Measurements from ENCODE around the gene FAM76B.

Gene FAM76B

GRCh38 chr11:95778699-95779098, 10.9 kb downstream of the FAM76B start:
- TF ChIP-seq ZNF274 (IDR thresholded peaks at IDR 0.05; ENCODE audit: low read depth, low read length), result no peak
- no peak overlapping the region for H3K4me3 ChIP-seq (ENCODE audit: low read length)

- TF ChIP-seq ZNF274 (IDR thresholded peaks at IDR 0.05; ENCODE audit: low read depth, low read length), result no peak
- no peak overlapping the region for H3K4me3 ChIP-seq (ENCODE audit: low read length)
Observed at GRCh38 chr11:95776859-95777258, 12.7 kb downstream of the FAM76B start.

- no peak overlapping the region for H3K4me3 ChIP-seq (ENCODE audit: low read length)
- no peak for TF ChIP-seq ZNF274 (IDR thresholded peaks at IDR 0.05; ENCODE audit: low read depth, low read length)
Observed at GRCh38 chr11:95768521-95768920, 21.1 kb downstream of the FAM76B start.

GRCh38 chr11:95767498-95767897, 22.1 kb downstream of the FAM76B start:
- no peak for TF ChIP-seq ZNF274 (IDR thresholded peaks at IDR 0.05; ENCODE audit: low read depth, low read length)
- no peak overlapping the region for H3K4me3 ChIP-seq (ENCODE audit: low read length)

- TF ChIP-seq ZNF274 (IDR thresholded peaks at IDR 0.05; ENCODE audit: low read depth, low read length), result no peak
Observed at GRCh38 chr11:95766701-95767100, 22.9 kb downstream of the FAM76B start.

GRCh38 chr11:95764267-95764898, 25.2 kb downstream of the FAM76B start:
- H3K4me3 ChIP-seq (ENCODE audit: low read length), result no peak overlapping the region
- no peak for TF ChIP-seq ZNF274 (IDR thresholded peaks at IDR 0.05; ENCODE audit: low read depth, low read length)

More at GRCh38 chr11:95766701-95767100, 22.9 kb downstream of the FAM76B start:
- no peak overlapping the region for H3K4me3 ChIP-seq (ENCODE audit: low read length)

- no peak overlapping the region for H3K4me3 ChIP-seq (ENCODE audit: low read length)
- no peak for TF ChIP-seq ZNF274 (IDR thresholded peaks at IDR 0.05; ENCODE audit: low read depth, low read length)
Observed at GRCh38 chr11:95762534-95762933, 27.0 kb downstream of the FAM76B start.

GRCh38 chr11:95760941-95761340, 28.6 kb downstream of the FAM76B start:
- no peak overlapping the region for H3K4me3 ChIP-seq (ENCODE audit: low read length)
- TF ChIP-seq ZNF274 (IDR thresholded peaks at IDR 0.05; ENCODE audit: low read depth, low read length), result no peak

GRCh38 chr11:95751515-95751914, 38.1 kb downstream of the FAM76B start:
- TF ChIP-seq ZNF274 (IDR thresholded peaks at IDR 0.05; ENCODE audit: low read depth, low read length), result no peak
- no peak overlapping the region for H3K4me3 ChIP-seq (ENCODE audit: low read length)

- no peak for TF ChIP-seq ZNF274 (IDR thresholded peaks at IDR 0.05; ENCODE audit: low read depth, low read length)
- H3K4me3 ChIP-seq (ENCODE audit: low read length), result no peak overlapping the region
Observed at GRCh38 chr11:95750101-95750500, 39.5 kb downstream of the FAM76B start.

- no peak overlapping the region for H3K4me3 ChIP-seq (ENCODE audit: low read length)
- TF ChIP-seq ZNF274 (IDR thresholded peaks at IDR 0.05; ENCODE audit: low read depth, low read length), result no peak
Observed at GRCh38 chr11:95739108-95739938, 50.3 kb downstream of the FAM76B start.

GRCh38 chr11:95736809-95737208, 52.8 kb downstream of the FAM76B start:
- TF ChIP-seq ZNF274 (IDR thresholded peaks at IDR 0.05; ENCODE audit: low read depth, low read length), result no peak
- no peak overlapping the region for H3K4me3 ChIP-seq (ENCODE audit: low read length)

GRCh38 chr11:95736355-95736754, 53.2 kb downstream of the FAM76B start:
- TF ChIP-seq ZNF274 (IDR thresholded peaks at IDR 0.05; ENCODE audit: low read depth, low read length), result no peak
- no peak overlapping the region for H3K4me3 ChIP-seq (ENCODE audit: low read length)

GRCh38 chr11:95734009-95734572, 55.5 kb downstream of the FAM76B start:
- TF ChIP-seq ZNF274 (IDR thresholded peaks at IDR 0.05; ENCODE audit: low read depth, low read length), result no peak
- H3K4me3 ChIP-seq (ENCODE audit: low read length), result no peak overlapping the region

Data from GM08714 (cell line).